ENCODE data around the gene PIK3AP1.
"Not testable (repeated sequence)": the region's sequence is repeated elsewhere in the genome, so short reads cannot be mapped to it uniquely, and the experiment has no call there.

PIK3AP1 gene

DNA sequence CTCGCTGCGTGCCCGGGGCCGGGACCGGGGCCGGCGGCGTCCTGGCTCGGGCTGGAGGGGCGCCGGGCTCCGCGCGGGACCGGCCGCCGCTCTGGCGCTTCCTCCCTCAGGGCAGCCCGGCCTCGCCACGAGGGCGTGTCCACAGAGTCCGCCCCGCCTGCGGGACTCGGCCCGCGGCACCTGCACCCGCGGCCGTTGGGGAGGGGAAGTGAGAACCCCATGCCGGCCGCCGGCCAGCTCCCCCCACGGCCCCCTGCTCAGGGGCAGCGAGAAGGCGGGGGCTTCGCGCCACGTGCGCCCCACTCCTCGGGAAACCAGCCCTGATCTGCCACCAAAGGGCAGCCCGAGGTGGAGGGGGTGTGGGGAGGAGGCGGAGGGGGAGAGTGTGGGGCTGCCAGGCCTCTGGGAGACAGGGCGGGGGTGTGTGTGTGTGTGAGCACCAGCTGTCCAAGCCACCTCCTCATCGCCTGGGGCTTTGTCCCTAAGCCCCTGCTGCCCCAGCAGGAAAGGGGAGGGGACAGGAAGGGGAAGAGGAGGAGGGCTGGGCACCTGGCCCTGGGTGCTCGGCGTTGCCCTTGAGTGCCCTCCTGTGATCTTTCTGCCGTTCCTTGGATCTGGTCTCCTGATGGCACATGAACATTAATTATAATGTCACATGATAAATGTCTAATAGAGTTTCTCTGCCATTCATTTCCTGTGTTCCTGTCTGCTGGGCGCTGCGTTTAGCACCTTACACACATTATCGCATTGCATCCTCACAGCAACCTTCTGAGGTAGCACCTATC, at the start of gene PIK3AP1:
TSS of gene PIK3AP1 (minus strand) at position 93 of the 785 bp plus-strand sequence. CDS start 120 bp downstream, outside the sequence.
- peak in 2 of 3 experiments; percentile 1 to 43 for DNase-seq (ENCODE audit: low read depth in 3 of 3)

DNA sequence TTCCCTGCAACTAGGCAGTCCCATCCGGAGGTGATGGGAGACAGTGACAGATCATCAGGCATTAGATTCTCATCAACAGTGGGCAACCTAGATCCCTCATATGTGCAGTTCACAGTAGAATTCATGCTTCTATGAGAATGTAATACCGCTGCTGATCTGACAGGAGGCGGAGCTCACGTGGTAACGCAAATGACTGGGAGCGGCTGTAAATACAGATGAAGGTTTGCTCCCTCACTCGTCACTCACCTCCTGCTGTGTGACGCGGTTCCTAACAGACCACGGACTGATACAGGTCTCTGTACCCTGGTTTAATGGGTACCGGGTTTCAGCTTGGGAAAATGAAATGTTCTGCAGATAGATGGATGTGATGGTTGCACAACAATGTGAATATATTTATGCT, 47.8 kb upstream of the PIK3AP1 start:
- no peak for DNase-seq (ENCODE audit: low read depth in 3 of 3)

DNA sequence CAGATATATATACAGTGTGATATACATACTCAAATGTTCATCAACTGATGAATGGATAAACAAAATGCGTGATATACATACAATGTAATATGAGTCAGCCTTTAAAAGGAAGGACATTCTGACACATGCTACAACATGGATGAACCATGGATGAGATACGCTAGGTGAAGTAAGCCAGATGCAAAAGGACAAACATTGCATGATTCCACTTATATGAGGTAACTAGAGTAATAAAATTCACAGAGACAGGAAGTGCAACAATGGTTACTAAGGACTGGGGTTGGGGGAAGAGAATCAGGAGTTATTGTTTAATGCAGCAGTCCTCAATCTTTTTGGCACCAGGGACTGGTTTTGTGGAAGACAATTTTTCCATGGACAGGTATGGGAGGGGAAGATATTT, 47.3 kb upstream of the PIK3AP1 start:
- no peak for DNase-seq (ENCODE audit: low read depth in 3 of 3)

GRCh38 chr10:96765406-96766240, 45.3 kb upstream of the PIK3AP1 start:
- peak; percentile 48 to 73 (median 51) for DNase-seq (ENCODE audit: low read depth in 3 of 3)

GRCh38 chr10:96764425-96765060, 44.2 kb upstream of the PIK3AP1 start:
- DNase-seq (ENCODE audit: low read depth in 3 of 3), result no peak

DNA sequence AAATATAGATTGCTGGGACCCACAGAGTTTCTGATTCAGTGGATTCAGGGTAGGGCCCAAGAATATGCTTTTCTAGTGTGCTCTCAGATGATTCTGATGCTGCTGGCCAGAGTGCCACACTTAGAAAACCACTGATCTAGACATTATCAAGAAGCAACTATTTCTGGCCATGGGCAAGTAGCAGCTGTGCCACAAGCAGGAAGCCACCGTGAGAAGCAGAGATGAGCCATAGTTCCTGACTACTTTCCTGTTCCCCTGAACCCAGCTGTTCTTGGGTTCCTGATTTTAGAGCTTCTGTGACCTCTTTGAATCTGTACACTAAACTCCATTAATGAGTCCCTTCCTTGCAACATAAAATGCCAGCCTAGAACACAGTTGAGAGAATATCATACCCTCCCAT, 38.1 kb upstream of the PIK3AP1 start:
- DNase-seq (ENCODE audit: low read depth in 3 of 3), result no peak

- DNase-seq (ENCODE audit: low read depth in 3 of 3), result no peak
Measured at GRCh38 chr10:96756111-96756903, 36.0 kb upstream of the PIK3AP1 start.

- no peak for DNase-seq (ENCODE audit: low read depth in 3 of 3)
Measured at GRCh38 chr10:96753956-96754355, 33.6 kb upstream of the PIK3AP1 start.

DNA sequence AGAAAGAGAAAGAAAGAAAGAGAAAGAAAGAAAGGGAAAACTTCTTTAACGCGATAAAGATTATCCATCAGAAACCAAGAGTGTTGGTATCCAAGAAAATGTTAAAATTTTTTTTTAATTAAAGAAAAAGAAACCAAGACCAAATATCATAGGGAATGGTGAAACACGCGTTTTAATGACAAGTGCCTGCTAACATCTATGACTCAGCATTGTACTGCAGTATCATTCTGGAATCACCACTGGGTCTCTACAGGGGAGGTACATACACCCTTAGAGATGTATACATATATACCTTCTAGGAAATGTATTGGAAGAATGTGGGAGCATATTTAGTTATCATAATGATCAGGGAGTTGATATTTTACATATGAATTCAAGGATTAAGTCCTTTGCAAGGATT, 32.1 kb upstream of the PIK3AP1 start:
- DNase-seq (ENCODE audit: low read depth in 3 of 3), result no peak

GRCh38 chr10:96750316-96750715, 30.0 kb upstream of the PIK3AP1 start:
- not testable (repeated sequence) for DNase-seq (ENCODE audit: low read depth in 3 of 3)

DNA sequence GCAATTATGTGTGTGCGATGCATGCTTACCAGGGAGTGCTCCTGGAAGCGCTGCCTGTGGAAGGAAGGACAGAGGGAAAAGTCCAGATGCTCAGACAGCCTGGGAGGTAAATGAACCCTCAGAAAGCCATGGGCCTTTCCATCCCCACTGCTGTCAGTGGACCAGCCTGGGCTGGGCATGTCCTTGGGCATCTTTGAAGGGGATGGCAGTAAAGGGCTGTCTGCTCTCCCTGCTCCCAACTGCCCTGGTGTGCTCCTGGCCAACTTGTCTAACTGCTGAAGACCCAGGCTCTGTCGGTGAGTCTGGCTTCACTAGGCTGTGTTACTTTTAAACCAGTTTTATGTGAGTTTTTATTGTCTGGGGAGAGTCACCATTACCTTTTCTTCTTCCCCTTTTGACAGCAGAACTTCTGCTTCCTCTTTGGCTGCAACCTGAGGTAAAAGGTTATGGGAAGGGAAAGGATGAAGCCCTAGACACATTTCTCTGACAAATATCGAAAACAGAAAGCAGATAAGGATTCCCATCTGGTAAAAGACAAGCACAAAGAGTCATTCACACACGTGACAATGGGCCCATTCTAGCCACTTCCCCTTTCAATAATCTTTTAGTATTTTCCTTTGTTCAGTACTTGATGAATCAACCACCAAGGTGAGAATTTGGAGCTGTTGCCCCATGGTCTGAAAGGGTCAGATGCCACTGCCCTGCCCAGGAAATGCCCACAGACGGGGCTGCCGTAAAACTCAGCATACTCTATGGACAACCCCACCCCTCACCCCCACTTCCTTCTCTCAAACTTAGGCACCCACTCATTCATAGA, 27.6 kb upstream of the PIK3AP1 start:
- no peak for DNase-seq (ENCODE audit: low read depth in 3 of 3)

DNA sequence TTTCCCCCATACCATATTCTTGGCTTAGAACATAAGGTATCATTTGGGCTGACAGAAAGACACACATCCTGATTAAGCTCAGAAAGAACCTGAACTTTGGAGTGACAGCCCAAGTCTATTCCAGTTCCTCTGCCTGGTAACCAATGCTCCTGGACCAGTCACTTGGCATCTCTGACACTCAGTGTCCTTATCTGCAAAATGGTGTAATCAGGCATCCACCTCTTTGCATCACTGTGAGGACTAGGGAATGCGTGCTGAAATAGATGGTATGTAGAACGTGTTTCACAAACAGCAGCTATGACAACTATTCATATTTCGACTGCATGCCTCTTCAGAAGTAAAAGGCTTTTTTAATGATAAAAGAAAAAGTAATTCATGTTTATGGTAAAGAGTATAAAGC, 26.2 kb upstream of the PIK3AP1 start:
- DNase-seq (ENCODE audit: low read depth in 3 of 3), result no peak

DNA sequence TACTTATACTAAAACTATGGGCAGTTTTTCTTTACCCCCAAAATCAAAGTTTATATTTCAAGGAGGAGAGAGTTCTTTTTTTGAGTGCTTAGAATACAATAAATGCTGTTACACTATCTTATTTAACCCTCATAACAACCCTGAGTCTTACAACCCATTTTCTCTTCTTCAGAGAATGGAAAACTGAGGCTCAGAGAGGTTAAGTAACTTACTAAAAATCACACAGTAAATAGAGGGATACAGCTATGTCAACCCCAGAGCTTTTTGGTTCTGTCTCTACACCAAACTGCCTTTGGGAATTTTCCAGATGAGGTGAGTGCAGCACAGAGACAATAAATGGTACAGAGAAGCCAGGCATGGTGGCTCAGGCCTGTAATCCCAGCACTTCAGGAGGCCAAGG, 25.6 kb upstream of the PIK3AP1 start:
- no peak for DNase-seq (ENCODE audit: low read depth in 3 of 3)

GRCh38 chr10:96743988-96744585, 23.8 kb upstream of the PIK3AP1 start:
- no peak for DNase-seq (ENCODE audit: low read depth in 3 of 3)

- not testable (repeated sequence) for DNase-seq (ENCODE audit: low read depth in 3 of 3)
Measured at GRCh38 chr10:96741557-96741956, 21.2 kb upstream of the PIK3AP1 start.

DNA sequence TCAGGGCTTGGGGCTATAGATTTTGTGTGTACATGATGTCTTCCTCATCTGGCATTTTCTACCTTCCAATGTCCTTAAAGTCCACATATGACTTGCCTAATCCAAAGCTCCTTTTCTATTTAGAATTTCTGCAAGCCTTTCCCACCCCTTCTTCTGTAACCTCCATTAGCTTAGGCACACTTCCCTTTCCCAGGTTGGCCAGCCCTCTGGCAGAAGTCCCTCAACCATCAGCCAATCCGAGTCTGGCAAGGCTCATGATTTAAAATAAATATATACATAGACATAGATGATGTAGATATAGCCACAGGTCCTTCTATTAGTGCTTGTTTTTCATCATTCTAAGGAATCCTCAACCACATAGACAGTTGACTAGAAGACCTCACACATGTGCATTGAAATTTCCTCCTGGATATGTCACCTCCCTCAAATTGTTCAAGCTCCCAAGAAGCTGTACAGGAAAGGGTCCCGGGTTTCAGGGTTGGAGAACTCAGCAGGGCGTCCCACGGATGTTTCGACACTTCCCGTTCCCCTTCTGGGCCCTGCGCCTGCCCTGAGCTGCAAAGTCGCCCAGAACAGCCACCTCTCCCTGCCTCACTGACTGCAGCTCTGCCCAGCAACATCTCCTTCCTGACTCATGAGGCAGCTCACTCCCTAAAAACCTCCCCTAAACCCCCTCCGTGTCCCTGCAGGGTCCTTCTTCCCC, 20.4 kb upstream of the PIK3AP1 start:
- no peak for DNase-seq (ENCODE audit: low read depth in 3 of 3)

GRCh38 chr10:96740141-96740540, 19.8 kb upstream of the PIK3AP1 start:
- DNase-seq (ENCODE audit: low read depth in 3 of 3), result no peak

DNA sequence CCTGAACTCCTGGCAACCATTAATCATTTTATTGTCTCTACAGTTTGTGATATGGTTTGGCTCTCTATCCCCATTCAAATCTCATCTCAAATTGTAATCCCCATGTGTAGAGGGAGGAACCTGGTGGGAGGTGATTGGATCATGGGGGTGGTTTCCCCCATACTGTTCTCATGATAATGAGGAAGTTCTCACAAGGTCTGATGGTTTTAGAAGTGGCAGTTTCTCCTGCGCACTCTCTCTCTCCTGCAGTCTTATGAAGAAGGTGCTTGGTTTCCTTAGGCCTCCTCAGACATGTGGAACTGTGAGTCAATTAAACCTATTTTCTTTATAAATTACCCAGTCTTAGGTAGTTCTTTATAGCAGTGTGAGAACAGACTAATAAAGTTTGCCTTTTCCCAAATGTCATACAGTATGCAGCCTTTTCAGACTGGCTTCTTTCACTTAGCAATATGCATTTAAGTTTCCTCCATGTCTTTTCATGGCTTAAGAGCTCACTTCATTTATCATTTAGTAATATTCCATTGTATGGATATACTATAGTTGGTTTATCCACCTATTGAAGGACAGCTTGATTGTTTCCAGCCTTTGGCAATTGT, 17.1 kb upstream of the PIK3AP1 start:
- not testable (repeated sequence) for DNase-seq (ENCODE audit: low read depth in 3 of 3)

GRCh38 chr10:96724621-96725020, 4.3 kb upstream of the PIK3AP1 start:
- DNase-seq (ENCODE audit: low read depth in 3 of 3), result no peak

Data from stimulated activated CD4-positive, alpha-beta T cell treated with anti-CD3 and anti-CD28 coated beads, TNF-alpha, amount 100 ng/mL, for 24 hours (primary cell).